Measurements from ENCODE around the gene RNF25.

The RNF25 gene

DNA sequence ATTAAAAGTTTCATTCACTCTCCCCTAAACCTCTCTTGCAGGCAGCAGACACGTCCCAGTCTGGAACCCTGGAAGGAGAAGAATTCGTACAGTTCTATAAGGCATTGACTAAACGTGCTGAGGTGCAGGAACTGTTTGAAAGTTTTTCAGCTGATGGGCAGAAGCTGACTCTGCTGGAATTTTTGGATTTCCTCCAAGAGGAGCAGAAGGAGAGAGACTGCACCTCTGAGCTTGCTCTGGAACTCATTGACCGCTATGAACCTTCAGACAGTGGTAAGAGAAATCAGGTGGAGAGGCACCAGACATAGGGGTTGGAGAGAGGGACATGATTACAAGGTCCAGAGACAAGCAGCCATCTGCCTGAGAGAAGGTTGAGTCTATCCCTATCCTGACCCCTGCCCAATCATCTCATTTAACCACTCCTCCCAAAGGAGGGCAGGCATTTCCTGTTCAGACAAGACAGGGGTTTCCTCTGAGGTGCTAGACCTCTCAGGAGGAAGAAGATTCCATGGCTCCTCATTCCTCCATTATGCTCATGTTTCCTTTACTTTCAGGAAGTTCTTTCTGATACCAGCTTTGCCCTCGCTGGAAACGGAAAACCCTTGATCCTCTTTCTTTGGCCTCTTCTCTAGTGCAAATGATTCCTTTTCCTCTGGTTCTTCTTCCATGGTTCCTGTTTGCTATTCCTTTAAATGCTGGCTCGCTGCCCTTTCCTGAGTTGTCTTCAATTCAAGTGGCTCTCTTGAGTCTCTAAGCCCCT lies 49.0 kb downstream of the RNF25 start:
- TF ChIP-seq, protein P1, sequence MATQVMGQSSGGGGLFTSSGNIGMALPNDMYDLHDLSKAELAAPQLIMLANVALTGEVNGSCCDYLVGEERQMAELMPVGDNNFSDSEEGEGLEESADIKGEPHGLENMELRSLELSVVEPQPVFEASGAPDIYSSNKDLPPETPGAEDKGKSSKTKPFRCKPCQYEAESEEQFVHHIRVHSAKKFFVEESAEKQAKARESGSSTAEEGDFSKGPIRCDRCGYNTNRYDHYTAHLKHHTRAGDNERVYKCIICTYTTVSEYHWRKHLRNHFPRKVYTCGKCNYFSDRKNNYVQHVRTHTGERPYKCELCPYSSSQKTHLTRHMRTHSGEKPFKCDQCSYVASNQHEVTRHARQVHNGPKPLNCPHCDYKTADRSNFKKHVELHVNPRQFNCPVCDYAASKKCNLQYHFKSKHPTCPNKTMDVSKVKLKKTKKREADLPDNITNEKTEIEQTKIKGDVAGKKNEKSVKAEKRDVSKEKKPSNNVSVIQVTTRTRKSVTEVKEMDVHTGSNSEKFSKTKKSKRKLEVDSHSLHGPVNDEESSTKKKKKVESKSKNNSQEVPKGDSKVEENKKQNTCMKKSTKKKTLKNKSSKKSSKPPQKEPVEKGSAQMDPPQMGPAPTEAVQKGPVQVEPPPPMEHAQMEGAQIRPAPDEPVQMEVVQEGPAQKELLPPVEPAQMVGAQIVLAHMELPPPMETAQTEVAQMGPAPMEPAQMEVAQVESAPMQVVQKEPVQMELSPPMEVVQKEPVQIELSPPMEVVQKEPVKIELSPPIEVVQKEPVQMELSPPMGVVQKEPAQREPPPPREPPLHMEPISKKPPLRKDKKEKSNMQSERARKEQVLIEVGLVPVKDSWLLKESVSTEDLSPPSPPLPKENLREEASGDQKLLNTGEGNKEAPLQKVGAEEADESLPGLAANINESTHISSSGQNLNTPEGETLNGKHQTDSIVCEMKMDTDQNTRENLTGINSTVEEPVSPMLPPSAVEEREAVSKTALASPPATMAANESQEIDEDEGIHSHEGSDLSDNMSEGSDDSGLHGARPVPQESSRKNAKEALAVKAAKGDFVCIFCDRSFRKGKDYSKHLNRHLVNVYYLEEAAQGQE (IDR thresholded peaks at IDR 0.05; ENCODE audit: insufficient read depth in 1 of 2, low read depth in 2 of 2, low read length in 2 of 2): no peak
- TF ChIP-seq SIN3A (IDR thresholded peaks at IDR 0.05; ENCODE audit: borderline replicate concordance, insufficient read depth, low read length) (no peak), FOXP2 (optimal IDR thresholded peaks at IDR 0.05; ENCODE audit: borderline replicate concordance, extremely low read depth, extremely low read length, insufficient read depth) (no peak), TAF1 (IDR thresholded peaks at IDR 0.05; ENCODE audit: borderline replicate concordance, insufficient read depth, low read length) (no peak), POLR2AphosphoS5 (IDR thresholded peaks at IDR 0.05; ENCODE audit: low read depth, low read length) (no peak)

DNA sequence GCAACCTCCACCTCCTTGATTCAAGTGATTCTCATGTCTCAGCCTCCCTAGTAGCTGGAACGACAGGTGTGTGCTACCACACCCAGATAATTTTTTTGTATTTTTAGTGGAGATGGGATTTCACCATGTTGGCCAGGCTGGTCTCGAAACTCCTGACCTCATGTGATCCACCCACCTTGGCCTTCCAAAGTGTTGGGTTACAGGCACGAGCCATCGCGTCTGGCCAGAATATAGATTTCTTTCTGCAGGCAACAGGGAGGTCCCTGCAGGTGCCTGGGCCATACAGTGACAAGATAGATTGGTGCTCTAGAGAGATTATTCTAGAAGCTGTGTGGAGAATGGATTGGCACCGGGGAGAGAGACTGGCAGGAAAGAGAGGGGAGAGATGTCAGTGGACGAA lies 50.8 kb downstream of the RNF25 start:
- TF ChIP-seq POLR2AphosphoS5 (IDR thresholded peaks at IDR 0.05; ENCODE audit: low read depth, low read length): no peak
- TF ChIP-seq FOXP2 (optimal IDR thresholded peaks at IDR 0.05; ENCODE audit: borderline replicate concordance, extremely low read depth, extremely low read length, insufficient read depth): no peak
- TF ChIP-seq TAF1 (IDR thresholded peaks at IDR 0.05; ENCODE audit: borderline replicate concordance, insufficient read depth, low read length): no peak
- TF ChIP-seq SIN3A (IDR thresholded peaks at IDR 0.05; ENCODE audit: borderline replicate concordance, insufficient read depth, low read length): no peak
- TF ChIP-seq, protein P1 (IDR thresholded peaks at IDR 0.05; ENCODE audit: insufficient read depth in 1 of 2, low read depth in 2 of 2, low read length in 2 of 2): no peak

DNA sequence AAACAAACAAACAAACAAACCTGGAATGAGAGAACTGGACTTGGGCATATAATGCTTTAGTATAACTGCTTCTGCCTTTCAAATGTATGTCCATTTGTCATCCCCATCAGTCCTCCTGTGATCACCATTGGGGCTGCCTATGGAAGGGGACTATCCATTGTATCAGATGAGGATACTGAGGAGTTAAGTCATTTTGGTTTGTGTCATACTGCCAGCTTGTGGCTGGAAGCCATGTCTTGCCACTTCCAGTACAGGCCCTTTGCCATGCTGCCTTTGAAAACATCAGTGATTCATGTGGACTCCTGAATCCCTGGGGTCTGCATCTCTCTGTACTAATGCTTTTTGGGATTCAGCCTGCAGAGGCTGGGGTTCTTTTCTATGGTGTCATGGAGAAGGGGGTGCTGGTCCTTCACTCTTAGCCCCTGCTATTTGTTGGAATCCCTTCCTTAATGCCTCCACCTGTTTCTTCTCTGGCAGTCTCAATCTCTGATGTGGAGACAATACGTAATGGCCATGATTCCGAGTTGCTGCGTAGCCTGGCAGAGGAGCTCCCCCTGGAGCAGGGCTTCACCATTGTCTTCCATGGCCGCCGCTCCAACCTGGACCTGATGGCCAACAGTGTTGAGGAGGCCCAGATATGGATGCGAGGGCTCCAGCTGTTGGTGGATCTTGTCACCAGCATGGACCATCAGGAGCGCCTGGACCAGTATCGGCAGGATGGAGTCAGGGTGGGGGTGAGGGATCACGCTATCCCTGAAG lies 53.5 kb downstream of the RNF25 start:
- no peak for TF ChIP-seq POLR2AphosphoS5 (IDR thresholded peaks at IDR 0.05; ENCODE audit: low read depth, low read length)
- no peak for TF ChIP-seq SIN3A (IDR thresholded peaks at IDR 0.05; ENCODE audit: borderline replicate concordance, insufficient read depth, low read length)
- TF ChIP-seq FOXP2 (optimal IDR thresholded peaks at IDR 0.05; ENCODE audit: borderline replicate concordance, extremely low read depth, extremely low read length, insufficient read depth): no peak
- TF ChIP-seq, protein P1 (IDR thresholded peaks at IDR 0.05; ENCODE audit: insufficient read depth in 1 of 2, low read depth in 2 of 2, low read length in 2 of 2): no peak
- no peak for TF ChIP-seq TAF1 (IDR thresholded peaks at IDR 0.05; ENCODE audit: borderline replicate concordance, insufficient read depth, low read length)

DNA sequence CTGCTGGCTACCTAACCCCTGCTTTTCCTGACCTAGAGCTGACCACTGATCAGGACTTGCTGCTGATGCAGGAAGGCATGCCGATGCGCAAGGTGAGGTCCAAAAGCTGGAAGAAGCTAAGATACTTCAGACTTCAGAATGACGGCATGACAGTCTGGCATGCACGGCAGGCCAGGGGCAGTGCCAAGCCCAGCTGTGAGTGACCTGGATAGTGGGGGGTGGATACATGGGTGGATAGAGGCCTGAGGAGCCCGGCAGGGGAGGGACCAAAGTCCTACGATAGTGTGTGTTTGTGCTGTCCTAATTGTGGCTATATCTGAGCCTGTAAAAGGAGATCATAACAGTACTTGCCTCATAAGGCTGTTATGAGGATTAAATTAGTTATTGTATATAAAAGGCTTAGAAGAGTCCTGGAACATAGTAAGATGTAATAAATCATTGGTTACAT lies 55.9 kb downstream of the RNF25 start:
- TF ChIP-seq, protein P1 (IDR thresholded peaks at IDR 0.05; ENCODE audit: insufficient read depth in 1 of 2, low read depth in 2 of 2, low read length in 2 of 2): no peak
- TF ChIP-seq SIN3A (IDR thresholded peaks at IDR 0.05; ENCODE audit: borderline replicate concordance, insufficient read depth, low read length) (no peak), POLR2AphosphoS5 (IDR thresholded peaks at IDR 0.05; ENCODE audit: low read depth, low read length) (no peak), TAF1 (IDR thresholded peaks at IDR 0.05; ENCODE audit: borderline replicate concordance, insufficient read depth, low read length) (no peak), FOXP2 (optimal IDR thresholded peaks at IDR 0.05; ENCODE audit: borderline replicate concordance, extremely low read depth, extremely low read length, insufficient read depth) (no peak)
